PC-9 (cell line): ENCODE results near the gene MYO3B. TPM values are rescaled to one million over a fixed set of nuclear protein-coding genes. Genes with fewer than 3 reads are reported as not detected.

Source experiments
- BruUV-seq: library from RNA; stranded (reverse); fragments of 400-500 nt; replicated peaks from 2 replicates; lab custom pipeline; 2021; lab: Mats Ljungman, UMichigan
- CTCF ChIA-PET: fragments of 300-600 bp; sonication (Branson Sonifier 250); formaldehyde crosslinking; loops from one replicate; lab custom pipeline; 2022; ENCODE audit warnings: antibody characterized with exemption; lab: Charles Lee
- POLR2A ChIA-PET: fragments of 300-600 bp; sonication (Branson Sonifier 250); formaldehyde crosslinking; loops from one replicate; lab custom pipeline; 2022; ENCODE audit warnings: antibody characterized with exemption; ENCODE audit not compliant: unreplicated experiment; lab: Charles Lee
- DNase-seq, 2 experiments: peaks; one replicate each; pipeline versions ENCODE4 v3.0.0 to v3.0.0-alpha.2; 2015 to 2022; ENCODE audit warnings: mixed read lengths in 1 of 2
- H2AFZ ChIP-seq: fragments of 200-600 bp; sonication (generic); 2 replicates; pipeline ENCODE4 v1.8.1; 2017; ENCODE audit warnings: antibody characterized with exemption
- H3F3A ChIP-seq: fragments of 200-600 bp; sonication (generic); 2 replicates; pipeline ENCODE4 v1.8.1; 2017; ENCODE audit warnings: antibody characterized with exemption, mild to moderate bottlenecking, low read depth; ENCODE audit not compliant: insufficient read depth
- H3K27ac ChIP-seq: fragments of 200-600 bp; sonication (generic); 2 replicates; pipeline ENCODE4 v1.6.1; 2016; ENCODE audit warnings: mixed run types
- H3K27me3 ChIP-seq: fragments of 200-600 bp; sonication (generic); 2 replicates; pipeline ENCODE4 v1.6.1; 2016; ENCODE audit warnings: low read depth, mixed run types; ENCODE audit not compliant: insufficient read depth
- H3K36me3 ChIP-seq: fragments of 200-600 bp; sonication (generic); 2 replicates; pipeline ENCODE4 v1.6.1; 2016; ENCODE audit warnings: low read depth, mixed run types
- H3K4me1 ChIP-seq: fragments of 200-600 bp; sonication (generic); replicated peaks from 2 replicates; pipeline ENCODE4 v1.6.1; 2016; ENCODE audit warnings: mixed run types; ENCODE audit not compliant: insufficient read depth
- H3K4me2 ChIP-seq: fragments of 200-600 bp; sonication (generic); 2 replicates; pipeline ENCODE4 v1.6.1; 2017; ENCODE audit warnings: mixed run types
- H3K4me3 ChIP-seq: fragments of 200-600 bp; sonication (generic); 2 replicates; pipeline ENCODE4 v1.6.1; 2016; ENCODE audit warnings: mixed run types
- H3K79me2 ChIP-seq: fragments of 200-600 bp; sonication (generic); 2 replicates; pipeline ENCODE4 v1.6.1; 2017; ENCODE audit warnings: low read depth, mixed run types
- H3K9me2 ChIP-seq: fragments of 200-600 bp; sonication (generic); 2 replicates; pipeline ENCODE4 v1.8.1; 2017; ENCODE audit warnings: mild to moderate bottlenecking; ENCODE audit not compliant: insufficient read depth
- H3K9me3 ChIP-seq: fragments of 200-600 bp; sonication (generic); 2 replicates; pipeline ENCODE4 v1.8.1; 2016; ENCODE audit warnings: low read depth; ENCODE audit not compliant: insufficient read depth
- H4K20me1 ChIP-seq: fragments of 200-600 bp; sonication (generic); 2 replicates; pipeline ENCODE4 v1.8.1; 2017; ENCODE audit not compliant: insufficient read depth
- CTCF ChIP-seq: fragments of 200-600 bp; sonication (generic); conservative IDR thresholded peaks from 2 replicates; pipeline ENCODE4 v1.6.1; 2017; ENCODE audit warnings: mixed run types, antibody characterized with exemption, mild to moderate bottlenecking, moderate library complexity
- EZH2 ChIP-seq: fragments of 200-600 bp; sonication (generic); IDR thresholded peaks from 2 replicates; pipeline ENCODE4 v1.8.0; 2017; ENCODE audit warnings: antibody characterized with exemption, low read depth
- intact Hi-C: fragments of 100-400 bp; cut with micrococcal nuclease; formaldehyde crosslinking; loops from one replicate; pipeline ENCODE4 v1.10.0; 2022; ENCODE audit not compliant: unreplicated experiment
- total RNA-seq: library from RNA; stranded (reverse); gene quantifications from 2 replicates; pipeline ENCODE4 v1.2.3, GENCODE V29; 2021

Gene MYO3B
- total RNA-seq, 1 experiment from 2014 or later = 5.3 TPM

GRCh38 chr2:170145675-170146432 is 32.1 kb upstream of the MYO3B start:
- POLR2A ChIA-PET = interaction anchor here (0.6 kb wide), 1 partner anchor 118 kb away, joined by 4 read pairs; no protein-coding TSS in a partner anchor
- no peak overlapping the region for H3K27ac ChIP-seq
- TF ChIP-seq EZH2 (no peak), CTCF (no peak)

GRCh38 chr2:170146784-170147183 is 31.2 kb upstream of the MYO3B start:
- Histone ChIP-seq H3K4me3 (no peak overlapping the region), H3F3A (no peaks in the 10 kb centered on the region), H3K4me2 (no peak overlapping the region), H4K20me1 (no peaks in the 10 kb centered on the region), H3K27me3 (no peaks in the 10 kb centered on the region), H3K4me1 (peaks cover 19% of the 10 kb centered on the region), H3K36me3 (no peaks in the 10 kb centered on the region), H3K9me2 (no peaks in the 10 kb centered on the region), H3K9me3 (no peaks in the 10 kb centered on the region), H3K27ac (no peak overlapping the region), H3K79me2 (no peaks in the 10 kb centered on the region), H2AFZ (no peak overlapping the region)
- ChIA-PET CTCF (no interaction called here), POLR2A (no interaction called here)
- BruUV-seq = no TSS peak
- intact Hi-C loops = no loop called here
- DNase-seq = no peak
- TF ChIP-seq EZH2 (no peak), CTCF (no peak)

More at GRCh38 chr2:170145675-170146432, 32.1 kb upstream of the MYO3B start:
- Histone ChIP-seq H2AFZ (no peak overlapping the region), H3K4me2 (no peak overlapping the region), H4K20me1 (no peaks in the 10 kb centered on the region), H3K27me3 (no peaks in the 10 kb centered on the region), H3K36me3 (no peaks in the 10 kb centered on the region), H3K79me2 (no peaks in the 10 kb centered on the region), H3F3A (no peaks in the 10 kb centered on the region), H3K4me3 (no peak overlapping the region), H3K4me1 (peaks cover 19% of the 10 kb centered on the region), H3K9me2 (no peaks in the 10 kb centered on the region), H3K9me3 (no peaks in the 10 kb centered on the region)
- CTCF ChIA-PET = interaction anchor here (0.6 kb wide), 1 partner anchor 17 kb away, joined by 12 read pairs; no protein-coding TSS in a partner anchor
- intact Hi-C loops = no loop called here
- DNase-seq = no peak
- no TSS peak for BruUV-seq

GRCh38 chr2:170147576-170147975 is 30.4 kb upstream of the MYO3B start:
- Histone ChIP-seq H3F3A (no peaks in the 10 kb centered on the region), H3K9me2 (no peaks in the 10 kb centered on the region), H3K4me2 (no peak overlapping the region), H3K36me3 (no peaks in the 10 kb centered on the region), H3K9me3 (no peaks in the 10 kb centered on the region), H3K27me3 (no peaks in the 10 kb centered on the region), H2AFZ (no peak overlapping the region), H3K4me3 (no peak overlapping the region), H3K4me1 (peaks cover 19% of the 10 kb centered on the region), H4K20me1 (no peaks in the 10 kb centered on the region), H3K27ac (no peak overlapping the region), H3K79me2 (no peaks in the 10 kb centered on the region)
- ChIA-PET POLR2A (no interaction called here), CTCF (no interaction called here)
- no peak for TF ChIP-seq CTCF
- TF ChIP-seq EZH2 = no peak
- no peak for DNase-seq
- BruUV-seq = no TSS peak
- intact Hi-C loops = no loop called here
